ENCODE results near the gene TRIO. TPM values are rescaled to one million over a fixed set of nuclear protein-coding genes. Genes with fewer than 3 reads are reported as not detected.

Gene TRIO
- total RNA-seq, 6 donors from 2014 or later: 138 to 408 (median 156) TPM

- H3K36me3 ChIP-seq: no peaks in the 10 kb centered on the region
- H3K4me3 ChIP-seq: no peak overlapping the region
- TF ChIP-seq POLR2A (IDR thresholded peaks at IDR 0.05) (no peak), EP300 (IDR thresholded peaks at IDR 0.05) (no peak), CTCF (IDR thresholded peaks at IDR 0.05) (no peak), POLR2AphosphoS5 (IDR thresholded peaks at IDR 0.05) (no peak)
- 91 to 98% methylated on average over 4 of the region's 4 CpGs for whole genome bisulfite sequencing, 2 donors
- no peaks in the 10 kb centered on the region for H3K9me3 ChIP-seq
- no peak for DNase-seq
- no peaks in the 10 kb centered on the region for H3K4me1 ChIP-seq
- no peak overlapping the region for H3K27ac ChIP-seq
- no peaks in the 10 kb centered on the region for H3K27me3 ChIP-seq
- ATAC-seq (ENCODE audit: low FRiP score in 2 of 2): no peak
Observed at GRCh38 chr5:14525397-14525796, 382.3 kb downstream of the TRIO start.

GRCh38 chr5:14526493-14526892 lies 383.4 kb downstream of the TRIO start:
- ATAC-seq (ENCODE audit: low FRiP score in 2 of 2) (no peak), DNase-seq (no peak)
- H3K27me3 ChIP-seq: no peaks in the 10 kb centered on the region
- no peaks in the 10 kb centered on the region for H3K36me3 ChIP-seq
- 81 to 88% methylated on average over 2 of the region's 2 CpGs for WGBS, 2 donors
- H3K4me1 ChIP-seq: no peaks in the 10 kb centered on the region
- H3K9me3 ChIP-seq: no peaks in the 10 kb centered on the region
- H3K4me3 ChIP-seq: no peak overlapping the region
- TF ChIP-seq POLR2AphosphoS5 (IDR thresholded peaks at IDR 0.05): no peak
- TF ChIP-seq EP300 (IDR thresholded peaks at IDR 0.05): no peak
- TF ChIP-seq POLR2A (IDR thresholded peaks at IDR 0.05): no peak
- no peak for TF ChIP-seq CTCF (IDR thresholded peaks at IDR 0.05)
- no peak overlapping the region for H3K27ac ChIP-seq

- ATAC-seq (ENCODE audit: low FRiP score in 2 of 2) (no peak), DNase-seq (no peak)
- no peak overlapping the region for H3K27ac ChIP-seq
- H3K9me3 ChIP-seq: no peaks in the 10 kb centered on the region
- TF ChIP-seq POLR2A (IDR thresholded peaks at IDR 0.05) (no peak), EP300 (IDR thresholded peaks at IDR 0.05) (no peak)
- WGBS, 2 donors: 71 to 88% methylated on average over 6 of the region's 6 CpGs
- H3K4me3 ChIP-seq: no peak overlapping the region
- no peaks in the 10 kb centered on the region for H3K36me3 ChIP-seq
- H3K27me3 ChIP-seq: no peaks in the 10 kb centered on the region
- H3K4me1 ChIP-seq: no peaks in the 10 kb centered on the region
Observed at GRCh38 chr5:14528115-14528514, 385.0 kb downstream of the TRIO start.

GRCh38 chr5:14528926-14529325 lies 385.8 kb downstream of the TRIO start:
- H3K4me3 ChIP-seq: no peak overlapping the region
- H3K4me1 ChIP-seq: no peaks in the 10 kb centered on the region
- TF ChIP-seq POLR2A (IDR thresholded peaks at IDR 0.05): no peak
- TF ChIP-seq EP300 (IDR thresholded peaks at IDR 0.05): no peak
- TF ChIP-seq CTCF (IDR thresholded peaks at IDR 0.05): no peak
- no peak for TF ChIP-seq POLR2AphosphoS5 (IDR thresholded peaks at IDR 0.05)
- ATAC-seq (ENCODE audit: low FRiP score in 2 of 2) (no peak), DNase-seq (no peak)
- H3K27ac ChIP-seq: no peak overlapping the region
- H3K36me3 ChIP-seq: no peaks in the 10 kb centered on the region
- no peaks in the 10 kb centered on the region for H3K9me3 ChIP-seq
- WGBS, 2 donors: 32 to 35% methylated on average over 1 of the region's 1 CpG
- H3K27me3 ChIP-seq: no peaks in the 10 kb centered on the region

DNA sequence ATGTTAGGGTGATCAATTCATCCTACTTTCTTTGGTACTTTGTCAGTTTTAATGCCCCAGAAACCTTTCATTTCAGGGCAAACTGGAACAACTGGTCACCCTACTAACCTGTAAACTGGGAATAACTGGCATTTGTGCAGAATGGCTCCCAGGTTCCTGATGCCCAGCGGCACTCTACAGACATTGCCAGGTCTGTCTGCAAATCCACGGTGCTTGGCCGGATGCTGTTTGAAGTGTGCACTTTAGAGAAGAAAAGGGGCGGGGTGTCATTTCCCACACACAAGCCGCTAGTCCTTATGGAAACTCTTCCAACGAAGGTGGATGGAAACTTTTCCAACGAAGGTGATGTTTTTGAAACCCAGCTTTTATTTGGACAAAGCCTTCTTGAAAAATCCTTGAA lies 388.5 kb downstream of the TRIO start:
- DNase-seq (peak in 1 of 2 donors; percentile 41), ATAC-seq (ENCODE audit: low FRiP score in 2 of 2) (no peak)
- no peaks in the 10 kb centered on the region for H3K4me1 ChIP-seq
- no peak overlapping the region for H3K4me3 ChIP-seq
- H3K9me3 ChIP-seq: no peaks in the 10 kb centered on the region
- TF ChIP-seq POLR2AphosphoS5 (IDR thresholded peaks at IDR 0.05) (no peak), EP300 (IDR thresholded peaks at IDR 0.05) (no peak), POLR2A (IDR thresholded peaks at IDR 0.05) (no peak), CTCF (IDR thresholded peaks at IDR 0.05) (no peak)
- WGBS, 2 donors: 69% methylated on average over 7 of the region's 7 CpGs
- no peak overlapping the region for H3K27ac ChIP-seq
- H3K36me3 ChIP-seq: no peaks in the 10 kb centered on the region
- H3K27me3 ChIP-seq: no peaks in the 10 kb centered on the region

Measured in upper lobe of left lung (tissue), 6 donors.